OCI-LY1 (cell line): ENCODE results near the gene GRB7.

Source experiments
- H2AFZ ChIP-seq: fragments of 200-600 bp; sonication (generic), shearing (Covaris generic); 2 replicates; pipeline ENCODE4 v1.6.0; 2014; ENCODE audit warnings: antibody characterized with exemption, mild to moderate bottlenecking, low read length
- H3F3A ChIP-seq: fragments of 200-600 bp; sonication (generic), shearing (Covaris generic); 2 replicates; pipeline ENCODE4 v1.6.0; 2014; ENCODE audit warnings: mild to moderate bottlenecking, antibody characterized with exemption, low read length, moderate library complexity; ENCODE audit not compliant: insufficient read depth
- H3K27ac ChIP-seq: fragments of 200-600 bp; sonication (generic); 2 replicates; pipeline ENCODE4 v1.5.1; 2014; ENCODE audit warnings: low read length, mixed run types, mild to moderate bottlenecking, low read depth; ENCODE audit not compliant: poor library complexity, severe bottlenecking
- H3K27me3 ChIP-seq: fragments of 200-600 bp; sonication (generic); 2 replicates; pipeline ENCODE4 v1.6.0; 2014; ENCODE audit warnings: antibody characterized with exemption, mild to moderate bottlenecking, low read length, moderate library complexity; ENCODE audit not compliant: insufficient read depth
- H3K36me3 ChIP-seq: fragments of 200-600 bp; sonication (generic); 2 replicates; pipeline ENCODE4 v1.6.1; 2014; ENCODE audit warnings: mild to moderate bottlenecking, antibody characterized with exemption, low read length, moderate library complexity, mixed read lengths; ENCODE audit not compliant: insufficient read depth
- H3K4me1 ChIP-seq: fragments of 200-600 bp; sonication (generic); 2 replicates; pipeline ENCODE4 v1.5.1; 2014; ENCODE audit warnings: mild to moderate bottlenecking, low read length, moderate library complexity; ENCODE audit not compliant: insufficient read depth, severe bottlenecking
- H3K4me2 ChIP-seq: fragments of 200-600 bp; sonication (generic), shearing (Covaris generic); 2 replicates; pipeline ENCODE4 v1.6.1; 2014; ENCODE audit warnings: low read length
- H3K4me3 ChIP-seq: fragments of 200-600 bp; sonication (generic); 2 replicates; pipeline ENCODE4 v1.5.1; 2014; ENCODE audit warnings: low read length, low read depth, mild to moderate bottlenecking, mixed read lengths; ENCODE audit not compliant: poor library complexity, severe bottlenecking
- H3K79me2 ChIP-seq: fragments of 200-600 bp; shearing (Covaris generic); 2 replicates; pipeline ENCODE4 v1.6.1; 2016; ENCODE audit warnings: mixed run types, low read length, mixed read lengths; ENCODE audit not compliant: insufficient read depth
- H3K9ac ChIP-seq: fragments of 200-600 bp; sonication (generic), shearing (Covaris generic); 2 replicates; pipeline ENCODE4 v1.6.1; 2014; ENCODE audit warnings: mild to moderate bottlenecking, low read length, mixed read lengths
- H3K9me2 ChIP-seq: fragments of 200-600 bp; sonication (generic), shearing (Covaris generic); 2 replicates; pipeline ENCODE4 v1.6.1; 2014; ENCODE audit warnings: low read depth, mild to moderate bottlenecking, low read length, mixed read lengths
- H3K9me3 ChIP-seq: fragments of 200-600 bp; shearing (Covaris generic); 2 replicates; pipeline ENCODE4 v1.6.1; 2014; ENCODE audit warnings: low read length, mixed read lengths
- H4K20me1 ChIP-seq: fragments of 200-600 bp; sonication (generic), shearing (Covaris generic); 2 replicates; pipeline ENCODE4 v1.6.0; 2016; ENCODE audit warnings: mild to moderate bottlenecking, low read length; ENCODE audit not compliant: insufficient read depth
- EZH2 ChIP-seq: fragments of 200-600 bp; sonication (generic), shearing (Covaris generic); IDR thresholded peaks from 2 replicates; pipeline ENCODE4 v1.8.0; 2017; ENCODE audit warnings: borderline replicate concordance, mixed run types, mild to moderate bottlenecking, antibody characterized with exemption, low read length, moderate library complexity, mixed read lengths
- TF ChIP-seq, protein P1 (sequence below): fragments of 200-600 bp; sonication (generic), shearing (Covaris generic); IDR thresholded peaks from 2 replicates; pipeline ENCODE4 v1.5.1; 2017; ENCODE audit warnings: mild to moderate bottlenecking, antibody characterized with exemption, low read length, moderate library complexity, mixed read lengths

The GRB7 gene

DNA sequence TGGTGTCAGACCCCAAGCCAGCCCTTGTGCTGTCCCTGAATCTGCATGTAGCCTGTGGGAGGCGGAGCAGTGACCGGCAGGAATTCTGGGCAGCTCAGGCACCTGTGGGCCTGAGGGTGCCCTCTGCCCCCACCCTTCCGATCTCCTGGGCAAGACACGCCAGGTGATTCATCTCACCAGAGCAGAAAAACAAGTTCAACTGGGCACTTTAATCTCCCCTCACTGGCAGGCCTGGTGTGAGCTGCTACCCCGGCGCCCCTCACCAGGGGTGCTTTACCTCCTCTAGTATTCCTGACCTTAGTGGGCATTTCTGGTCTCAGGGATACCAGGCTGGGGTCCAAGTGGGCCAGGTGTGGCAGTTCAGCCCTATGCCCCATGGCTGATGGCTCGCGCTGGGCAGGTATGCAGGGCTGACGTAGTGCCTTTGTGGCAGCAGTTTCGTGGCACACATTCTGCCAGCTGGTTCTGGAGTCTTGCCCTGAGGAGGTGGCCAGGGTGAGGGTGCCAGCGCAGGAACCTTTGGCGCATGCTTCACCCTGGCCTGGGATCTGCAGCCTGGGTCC is 31.9 kb upstream of the GRB7 start:
- Histone ChIP-seq H3K9me3 (no peaks in the 10 kb centered on the region), H3K27ac (no peak overlapping the region), H3K9ac (no peak overlapping the region), H2AFZ (no peak overlapping the region), H3K9me2 (no peaks in the 10 kb centered on the region), H3K4me1 (no peaks in the 10 kb centered on the region), H3K4me2 (no peak overlapping the region), H3K36me3 (no peaks in the 10 kb centered on the region), H3K27me3 (no peaks in the 10 kb centered on the region), H3K79me2 (no peaks in the 10 kb centered on the region), H3F3A (no peaks in the 10 kb centered on the region), H3K4me3 (no peak overlapping the region), H4K20me1 (no peaks in the 10 kb centered on the region)
- TF ChIP-seq, protein P1, sequence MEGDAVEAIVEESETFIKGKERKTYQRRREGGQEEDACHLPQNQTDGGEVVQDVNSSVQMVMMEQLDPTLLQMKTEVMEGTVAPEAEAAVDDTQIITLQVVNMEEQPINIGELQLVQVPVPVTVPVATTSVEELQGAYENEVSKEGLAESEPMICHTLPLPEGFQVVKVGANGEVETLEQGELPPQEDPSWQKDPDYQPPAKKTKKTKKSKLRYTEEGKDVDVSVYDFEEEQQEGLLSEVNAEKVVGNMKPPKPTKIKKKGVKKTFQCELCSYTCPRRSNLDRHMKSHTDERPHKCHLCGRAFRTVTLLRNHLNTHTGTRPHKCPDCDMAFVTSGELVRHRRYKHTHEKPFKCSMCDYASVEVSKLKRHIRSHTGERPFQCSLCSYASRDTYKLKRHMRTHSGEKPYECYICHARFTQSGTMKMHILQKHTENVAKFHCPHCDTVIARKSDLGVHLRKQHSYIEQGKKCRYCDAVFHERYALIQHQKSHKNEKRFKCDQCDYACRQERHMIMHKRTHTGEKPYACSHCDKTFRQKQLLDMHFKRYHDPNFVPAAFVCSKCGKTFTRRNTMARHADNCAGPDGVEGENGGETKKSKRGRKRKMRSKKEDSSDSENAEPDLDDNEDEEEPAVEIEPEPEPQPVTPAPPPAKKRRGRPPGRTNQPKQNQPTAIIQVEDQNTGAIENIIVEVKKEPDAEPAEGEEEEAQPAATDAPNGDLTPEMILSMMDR, result no peak
- TF ChIP-seq EZH2, result no peak

GRCh38 chr17:39706383-39706782 is 31.4 kb upstream of the GRB7 start:
- no peak overlapping the region for H3K4me3 ChIP-seq
- H4K20me1 ChIP-seq, result no peaks in the 10 kb centered on the region
- no peak for TF ChIP-seq EZH2
- TF ChIP-seq, protein P1, result no peak
- no peaks in the 10 kb centered on the region for H3K9me3 ChIP-seq
- H3F3A ChIP-seq, result no peaks in the 10 kb centered on the region
- H3K4me1 ChIP-seq, result no peaks in the 10 kb centered on the region
- no peaks in the 10 kb centered on the region for H3K9me2 ChIP-seq
- no peak overlapping the region for H2AFZ ChIP-seq
- no peak overlapping the region for H3K4me2 ChIP-seq
- no peak overlapping the region for H3K9ac ChIP-seq
- H3K79me2 ChIP-seq, result no peaks in the 10 kb centered on the region
- no peaks in the 10 kb centered on the region for H3K27me3 ChIP-seq
- no peaks in the 10 kb centered on the region for H3K36me3 ChIP-seq
- no peak overlapping the region for H3K27ac ChIP-seq

DNA sequence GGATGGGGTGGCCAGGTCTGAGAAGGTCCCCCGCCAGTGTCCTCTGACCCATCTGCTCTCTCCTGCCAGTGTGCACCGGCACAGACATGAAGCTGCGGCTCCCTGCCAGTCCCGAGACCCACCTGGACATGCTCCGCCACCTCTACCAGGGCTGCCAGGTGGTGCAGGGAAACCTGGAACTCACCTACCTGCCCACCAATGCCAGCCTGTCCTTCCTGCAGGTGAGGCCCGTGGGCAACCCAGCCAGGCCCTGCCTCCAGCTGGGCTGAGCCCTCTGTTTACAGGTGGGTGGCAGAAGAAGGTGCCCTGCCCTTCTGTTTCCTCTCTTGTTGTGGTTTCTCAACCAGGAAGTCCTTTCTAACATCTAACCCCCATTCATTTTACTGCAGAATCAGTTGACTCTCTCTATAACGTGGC is 30.8 kb upstream of the GRB7 start:
- Histone ChIP-seq H3K27ac (no peak overlapping the region), H2AFZ (no peak overlapping the region), H4K20me1 (no peaks in the 10 kb centered on the region), H3K9me3 (no peaks in the 10 kb centered on the region), H3K9ac (no peak overlapping the region), H3K4me1 (no peaks in the 10 kb centered on the region), H3K27me3 (no peaks in the 10 kb centered on the region), H3K36me3 (no peaks in the 10 kb centered on the region), H3K9me2 (no peaks in the 10 kb centered on the region), H3K79me2 (no peaks in the 10 kb centered on the region), H3K4me2 (no peak overlapping the region), H3F3A (no peaks in the 10 kb centered on the region), H3K4me3 (no peak overlapping the region)
- TF ChIP-seq EZH2, result no peak
- TF ChIP-seq, protein P1, result no peak
